Fibroblast of lung (primary cell): ENCODE results near the gene AZGP1. TPM values are rescaled to one million over a fixed set of nuclear protein-coding genes. Genes with fewer than 3 reads are reported as not detected.
A peak's percentile ranks its signal among the peaks of the same experiment; 100 is the strongest.
"Not testable (repeated sequence)": the region's sequence is repeated elsewhere in the genome, so short reads cannot be mapped to it uniquely, and the experiment has no call there.

Experiments used
- DNase-seq, 2 donors: peaks; one replicate each; pipeline versions ENCODE4 v3.0.0 to v3.0.0-alpha.2; 2010; ENCODE audit warnings: low read depth in 2 of 2
- H2AFZ ChIP-seq: 2 replicates; pipeline ENCODE4 v1.5.1; 2012; ENCODE audit warnings: low read length, control low read depth, inconsistent platforms
- H3K27ac ChIP-seq: 2 replicates; pipeline ENCODE4 v1.5.1; 2011; ENCODE audit warnings: low read length, control low read depth; ENCODE audit not compliant: insufficient read depth
- H3K27me3 ChIP-seq: 2 replicates; pipeline ENCODE4 v1.5.1; 2011; ENCODE audit warnings: mild to moderate bottlenecking, low read length; ENCODE audit not compliant: control insufficient read depth, insufficient read depth
- H3K36me3 ChIP-seq: 2 replicates; pipeline ENCODE4 v1.5.1; 2011; ENCODE audit warnings: low read length; ENCODE audit not compliant: control insufficient read depth, insufficient read depth
- H3K4me1 ChIP-seq: 2 replicates; pipeline ENCODE4 v1.5.1; 2011; ENCODE audit warnings: low read length; ENCODE audit not compliant: control insufficient read depth, insufficient read depth; ENCODE audit errors: extremely low read depth
- H3K4me2 ChIP-seq: 2 replicates; pipeline ENCODE4 v1.5.1; 2011; ENCODE audit warnings: low read length, control low read depth; ENCODE audit not compliant: insufficient read depth; ENCODE audit errors: extremely low read depth
- H3K4me3 ChIP-seq, 4 experiments: fragments of 200-600 bp in 1 of 4; sonication (generic) in 1 of 4; replicated peaks in 1 of 4; 2 replicates each; pipeline ENCODE4 v1.5.1; 2011 to 2016; ENCODE audit warnings: low read length in 4 of 4, low read depth in 3 of 4, mild to moderate bottlenecking in 3 of 4, control low read depth in 2 of 4, inconsistent platforms in 1 of 4, mixed read lengths in 1 of 4; ENCODE audit not compliant: insufficient read depth in 1 of 4; ENCODE audit errors: control extremely low read depth in 1 of 4
- H3K79me2 ChIP-seq: 2 replicates; pipeline ENCODE4 v1.5.1; 2012; ENCODE audit warnings: mild to moderate bottlenecking, low read length, inconsistent platforms; ENCODE audit not compliant: control insufficient read depth, insufficient read depth
- H3K9ac ChIP-seq: 2 replicates; pipeline ENCODE4 v1.5.1; 2011; ENCODE audit warnings: mild to moderate bottlenecking, low read length, control low read depth; ENCODE audit not compliant: insufficient read depth
- H3K9me3 ChIP-seq: 2 replicates; pipeline ENCODE4 v1.5.1; 2012; ENCODE audit warnings: low read depth, low read length; ENCODE audit not compliant: control insufficient read depth, insufficient read depth
- H4K20me1 ChIP-seq: 2 replicates; pipeline ENCODE4 v1.5.1; 2011; ENCODE audit warnings: low read length; ENCODE audit not compliant: control insufficient read depth, insufficient read depth; ENCODE audit errors: extremely low read depth
- EZH2 ChIP-seq: IDR thresholded peaks from 2 replicates; pipeline ENCODE4 v1.5.1; 2012; ENCODE audit warnings: low read length, control low read depth, mild to moderate bottlenecking; ENCODE audit errors: missing control alignments
- polyA plus RNA-seq, 2 donors: library from polyadenylated mRNA; depleted of rRNA in 1 of 2; stranded (reverse) in 1 of 2; unstranded in 1 of 2; fragments of >200 nt; gene quantifications; 2 replicates each; pipeline ENCODE4 v1.2.1, GENCODE V29; 2011 to 2012; ENCODE audit warnings: missing spikeins in 1 of 2
- total RNA-seq: library from RNA; depleted of rRNA; stranded (reverse); fragments of >200 nt; gene quantifications from 2 replicates; pipeline ENCODE4 v1.2.1, GENCODE V29; 2014
- TF ChIP-seq, protein P1 (sequence below), 2 donors: IDR thresholded peaks in 1 of 2; conservative IDR thresholded peaks in 1 of 2; 1 replicate in 1 of 2; 2 replicates in 1 of 2; pipeline ENCODE4 v1.5.1; 2011 to 2012; ENCODE audit warnings: low read length in 2 of 2, control low read depth in 1 of 2, inconsistent platforms in 1 of 2, low read depth in 1 of 2, mild to moderate bottlenecking in 1 of 2

The AZGP1 gene
- total and polyA plus RNA-seq, 2 donors (not counting 1 experiment from before 2014, with no cell fraction given) = not detected

DNA sequence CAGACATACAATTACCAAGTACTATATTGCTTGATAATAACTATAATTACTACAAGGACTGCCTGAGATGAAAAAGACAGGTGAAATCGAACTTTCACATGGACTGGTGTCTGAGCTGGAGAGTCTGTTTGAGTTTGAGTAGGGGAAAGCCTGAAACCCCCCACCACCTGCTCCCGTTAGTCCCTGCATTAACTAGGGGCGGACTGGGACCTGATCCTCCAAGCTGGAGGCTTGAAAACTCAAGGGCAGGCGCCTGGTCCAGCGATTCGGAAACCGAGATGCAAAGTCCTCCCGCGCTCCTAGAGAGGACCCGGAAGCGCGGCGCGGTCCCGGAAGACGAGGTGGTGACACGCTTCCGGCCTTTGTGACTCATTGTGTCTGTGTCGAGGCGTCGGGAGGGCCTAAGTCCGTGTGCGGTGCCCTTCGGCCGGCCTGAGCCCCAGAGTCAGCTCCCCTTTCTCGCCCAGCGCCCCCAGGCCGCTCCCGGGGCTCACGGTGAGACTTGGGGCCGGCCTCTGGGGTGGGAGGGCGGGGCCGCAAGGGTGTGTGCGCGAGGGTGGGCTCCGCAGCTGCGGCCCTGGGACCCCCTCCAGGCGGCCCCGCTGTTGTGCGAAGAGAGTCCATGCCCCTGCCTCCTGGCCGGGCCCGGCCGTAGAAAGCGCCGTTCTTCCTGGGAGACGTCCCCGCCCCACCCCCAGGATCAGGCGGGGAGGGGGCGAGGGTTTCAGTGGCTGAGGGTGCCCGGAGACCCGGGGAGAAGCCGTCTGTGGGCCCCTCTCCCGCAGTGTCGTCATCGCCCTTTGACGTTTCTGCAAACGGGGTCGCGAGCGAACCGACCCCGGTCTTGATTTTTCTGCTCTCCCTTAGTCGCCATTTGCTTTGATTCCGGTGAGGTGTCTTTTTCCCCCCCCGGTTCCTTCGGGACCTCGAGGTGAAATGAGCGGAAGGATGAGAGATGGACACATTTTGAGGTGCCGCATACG is 39.7 kb upstream of the AZGP1 start, which contains the start of gene ZKSCAN1:
ZKSCAN1 (plus strand) TSS at position 365 of the 983 bp plus-strand sequence. CDS start 7,911 bp downstream, outside the sequence.
- H3K27me3 ChIP-seq = no peaks in the 10 kb centered on the region
- no peaks in the 10 kb centered on the region for H3K9me3 ChIP-seq
- H3K36me3 ChIP-seq = no peaks in the 10 kb centered on the region
- H3K4me1 ChIP-seq = peaks cover 2% of the 10 kb centered on the region
- peak within 1 kb of the TSS; percentile 97 for H3K4me2 ChIP-seq
- H3K4me3 ChIP-seq = peak within 1 kb of the TSS; percentile 88 to 98 (median 96)
- DNase-seq = peak; percentile 92 to 95
- peaks cover 47% of the 10 kb centered on the region for H3K79me2 ChIP-seq
- H3K27ac ChIP-seq = peak within 1 kb of the TSS; percentile 98
- TF ChIP-seq EZH2 = no peak
- TF ChIP-seq, protein P1, sequence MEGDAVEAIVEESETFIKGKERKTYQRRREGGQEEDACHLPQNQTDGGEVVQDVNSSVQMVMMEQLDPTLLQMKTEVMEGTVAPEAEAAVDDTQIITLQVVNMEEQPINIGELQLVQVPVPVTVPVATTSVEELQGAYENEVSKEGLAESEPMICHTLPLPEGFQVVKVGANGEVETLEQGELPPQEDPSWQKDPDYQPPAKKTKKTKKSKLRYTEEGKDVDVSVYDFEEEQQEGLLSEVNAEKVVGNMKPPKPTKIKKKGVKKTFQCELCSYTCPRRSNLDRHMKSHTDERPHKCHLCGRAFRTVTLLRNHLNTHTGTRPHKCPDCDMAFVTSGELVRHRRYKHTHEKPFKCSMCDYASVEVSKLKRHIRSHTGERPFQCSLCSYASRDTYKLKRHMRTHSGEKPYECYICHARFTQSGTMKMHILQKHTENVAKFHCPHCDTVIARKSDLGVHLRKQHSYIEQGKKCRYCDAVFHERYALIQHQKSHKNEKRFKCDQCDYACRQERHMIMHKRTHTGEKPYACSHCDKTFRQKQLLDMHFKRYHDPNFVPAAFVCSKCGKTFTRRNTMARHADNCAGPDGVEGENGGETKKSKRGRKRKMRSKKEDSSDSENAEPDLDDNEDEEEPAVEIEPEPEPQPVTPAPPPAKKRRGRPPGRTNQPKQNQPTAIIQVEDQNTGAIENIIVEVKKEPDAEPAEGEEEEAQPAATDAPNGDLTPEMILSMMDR (conservative IDR thresholded peaks at IDR 0.05 in 1 of 2, IDR thresholded peaks at IDR 0.05 in 1 of 2; ENCODE audit: low read depth in 1 of 2, low read length in 2 of 2) = no peak
- no peaks in the 10 kb centered on the region for H4K20me1 ChIP-seq
- peak within 1 kb of the TSS; percentile 99 for H3K9ac ChIP-seq
- peak within 1 kb of the TSS; percentile 54 for H2AFZ ChIP-seq

DNA sequence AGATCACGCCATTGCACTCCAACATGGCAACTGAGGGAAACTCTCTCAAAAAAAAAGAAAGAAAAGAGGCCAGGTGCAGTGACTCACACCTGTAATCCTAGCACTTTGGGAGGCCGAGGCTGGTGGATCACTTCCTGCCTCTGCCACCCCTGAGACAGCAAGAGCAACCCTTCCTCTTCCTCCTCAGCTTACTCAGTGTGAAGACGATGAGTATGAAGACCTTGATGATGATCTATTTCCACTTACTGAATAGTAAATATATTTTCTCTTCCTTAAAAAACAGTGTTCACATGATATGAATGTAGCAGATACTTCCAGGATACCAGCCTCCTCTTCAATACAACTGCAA is 37.5 kb upstream of the AZGP1 start:
- no peak overlapping the region for H3K4me3 ChIP-seq
- H4K20me1 ChIP-seq = no peaks in the 10 kb centered on the region
- no peak for TF ChIP-seq EZH2
- TF ChIP-seq, protein P1 (conservative IDR thresholded peaks at IDR 0.05 in 1 of 2, IDR thresholded peaks at IDR 0.05 in 1 of 2; ENCODE audit: low read depth in 1 of 2, low read length in 2 of 2) = no peak
- H3K4me1 ChIP-seq = peaks cover 2% of the 10 kb centered on the region
- H3K27ac ChIP-seq = no peak overlapping the region
- no peaks in the 10 kb centered on the region for H3K9me3 ChIP-seq
- no peak overlapping the region for H3K9ac ChIP-seq
- H3K79me2 ChIP-seq = peaks cover 27% of the 10 kb centered on the region
- H3K4me2 ChIP-seq = no peak overlapping the region
- H3K27me3 ChIP-seq = no peaks in the 10 kb centered on the region
- no peak overlapping the region for H2AFZ ChIP-seq
- no peak for DNase-seq
- no peaks in the 10 kb centered on the region for H3K36me3 ChIP-seq

GRCh38 chr7:100012385-100013327 is 36.8 kb upstream of the AZGP1 start:
- not testable (repeated sequence) for H3K4me3 ChIP-seq, DNase-seq, H3K9me3 ChIP-seq, H2AFZ ChIP-seq, H3K9ac ChIP-seq, H4K20me1 ChIP-seq, H3K27ac ChIP-seq, H3K4me2 ChIP-seq, H3K36me3 ChIP-seq, H3K4me1 ChIP-seq, H3K27me3 ChIP-seq
- H3K79me2 ChIP-seq = peaks cover 21% of the 10 kb centered on the region
